Measurements from ENCODE around the gene TMCC1. TPM values are rescaled to one million over a fixed set of nuclear protein-coding genes. Genes with fewer than 3 reads are reported as not detected.

The TMCC1 gene
- total and polyA plus RNA-seq, 11 donors = 9.6 to 38.3 (median 22.6) TPM

DNA sequence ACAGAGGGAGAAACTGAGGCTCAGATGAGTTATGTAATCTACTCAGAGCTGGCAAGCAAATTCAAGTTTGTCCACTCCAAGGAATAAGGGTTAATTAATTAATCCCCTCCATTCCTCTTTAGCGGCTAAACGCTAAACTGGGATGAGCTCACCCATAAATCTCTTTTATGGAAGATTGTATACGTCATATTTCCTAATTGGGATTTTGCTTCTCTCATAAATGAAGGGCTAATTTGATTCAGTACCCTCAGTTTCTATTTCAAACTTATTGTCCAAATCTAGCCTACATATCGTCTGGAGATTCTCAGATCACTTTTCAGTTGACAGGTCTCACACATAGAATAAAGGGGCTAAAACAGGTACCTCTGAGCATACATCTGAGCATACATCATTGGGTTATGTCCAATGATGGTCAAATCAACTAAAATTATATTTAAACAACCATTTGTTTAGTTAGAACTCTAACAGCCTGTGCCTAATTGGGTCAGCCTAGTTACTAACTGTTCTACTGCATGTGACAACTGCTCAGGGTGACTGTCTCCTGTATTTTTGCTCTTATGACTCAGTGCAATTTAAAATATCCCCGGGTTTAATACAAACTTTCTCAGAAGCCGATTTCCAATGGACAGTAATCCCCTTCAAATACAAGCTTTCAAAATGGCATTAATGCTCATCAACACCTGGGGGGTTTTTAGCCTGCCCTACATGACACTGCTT lies 229.4 kb downstream of the TMCC1 start:
- Histone ChIP-seq H3K4me3 (no peak overlapping the region), H3K36me3 (peaks cover 0 to 9% (median 0%) of the 10 kb centered on the region in 9 donors), H3K9me3 (no peaks in the 10 kb centered on the region), H3K27me3 (no peaks in the 10 kb centered on the region), H3K4me1 (peaks cover 0 to 43% (median 16%) of the 10 kb centered on the region in 12 donors), H3K27ac (peak overlapping the region in 11 of 12 donors; percentile 27 to 79 (median 65))
- 61 to 80% (median 77%) methylated on average over 6 of the region's 6 CpGs for WGBS, 4 donors
- peak; percentile 66 to 85 (median 72) for ATAC-seq
- TF ChIP-seq CTCF (IDR thresholded peaks at IDR 0.05) (no peak), POLR2A (IDR thresholded peaks at IDR 0.05) (no peak)
- DNase-seq = no peak
- intact Hi-C loops (cut with DNase I) = no loop called here

- H3K27ac ChIP-seq = peak overlapping the region in 8 of 12 donors; percentile 47 to 79 (median 69)
- intact Hi-C loops (cut with DNase I) = no loop called here
- no peak for TF ChIP-seq POLR2A (IDR thresholded peaks at IDR 0.05)
- no peak for TF ChIP-seq CTCF (IDR thresholded peaks at IDR 0.05)
- H3K36me3 ChIP-seq = peaks cover 0 to 8% (median 0%) of the 10 kb centered on the region in 9 donors
- 44 to 85% (median 73%) methylated on average over 1 of the region's 1 CpG for WGBS, 4 donors
- ATAC-seq (peak in 2 of 4 donors; percentile 14 to 15), DNase-seq (no peak)
- H3K9me3 ChIP-seq = no peaks in the 10 kb centered on the region
- no peak overlapping the region for H3K4me3 ChIP-seq
- peaks cover 0 to 50% (median 24%) of the 10 kb centered on the region in 12 donors for H3K4me1 ChIP-seq
- H3K27me3 ChIP-seq = no peaks in the 10 kb centered on the region
These were observed 230.5 kb downstream of the TMCC1 start for GRCh38 chr3:129663045-129663446.

- H3K36me3 ChIP-seq = no peaks in the 10 kb centered on the region
- no peaks in the 10 kb centered on the region for H3K9me3 ChIP-seq
- TF ChIP-seq CTCF (IDR thresholded peaks at IDR 0.05) = no peak
- no peak for TF ChIP-seq POLR2A (IDR thresholded peaks at IDR 0.05)
- intact Hi-C loops (cut with DNase I) = no loop called here
- WGBS, 4 donors = 46 to 56% (median 51%) methylated on average over 4 of the region's 4 CpGs
- H3K4me1 ChIP-seq = peaks cover 4 to 58% (median 32%) of the 10 kb centered on the region in 12 donors
- H3K27me3 ChIP-seq = no peaks in the 10 kb centered on the region
- peak overlapping the region in 7 of 12 donors; percentile 7 to 79 (median 64) for H3K27ac ChIP-seq
- H3K4me3 ChIP-seq = no peak overlapping the region
- ATAC-seq = peak in 3 of 4 donors; percentile 28 to 70 (median 37)
- no peak for DNase-seq
These were observed 231.3 kb downstream of the TMCC1 start for GRCh38 chr3:129662191-129662608.

DNA sequence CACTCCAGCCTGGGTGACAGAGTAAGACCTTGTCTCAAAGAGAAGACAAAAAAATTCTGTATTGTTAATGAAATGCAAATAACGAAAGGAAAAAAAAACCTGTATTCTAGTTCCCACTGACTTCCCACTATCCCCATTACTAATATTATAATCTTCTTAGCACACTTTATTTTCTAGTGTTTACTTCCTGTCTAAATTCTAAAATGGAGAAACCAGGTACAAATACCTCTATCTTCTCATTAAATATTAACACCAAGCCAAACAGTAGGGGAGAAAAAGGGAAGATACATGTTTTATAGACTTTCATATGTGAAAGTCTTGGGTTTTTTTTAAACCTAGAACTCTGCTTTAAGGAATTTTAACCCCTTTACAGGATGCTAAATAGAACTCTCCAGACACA lies 231.7 kb downstream of the TMCC1 start:
- intact Hi-C loops (cut with DNase I) = no loop called here

More for the DNA sequence above, 231.7 kb downstream of the TMCC1 start:
- Histone ChIP-seq H3K27ac (peak overlapping the region in 6 of 12 donors; percentile 7 to 79 (median 64)), H3K36me3 (no peaks in the 10 kb centered on the region), H3K9me3 (no peaks in the 10 kb centered on the region), H3K27me3 (no peaks in the 10 kb centered on the region), H3K4me3 (no peak overlapping the region), H3K4me1 (peaks cover 9 to 63% (median 36%) of the 10 kb centered on the region in 12 donors)
- no peak for TF ChIP-seq CTCF (IDR thresholded peaks at IDR 0.05)
- TF ChIP-seq POLR2A (IDR thresholded peaks at IDR 0.05) = no peak
- DNase-seq = no peak
- ATAC-seq = no peak
- 61 to 76% (median 68%) methylated on average over 1 of the region's 1 CpG for WGBS, 4 donors
